NCI-H526 treated with DMSO at 0.1 percent for 48 hours (cell line): ENCODE measurements around the gene ATXN7L3B.

Source experiments
- DNase-seq: peaks from one replicate; lab custom pipeline; 2025; lab: John Stamatoyannopoulos, UW

Gene ATXN7L3B

DNA sequence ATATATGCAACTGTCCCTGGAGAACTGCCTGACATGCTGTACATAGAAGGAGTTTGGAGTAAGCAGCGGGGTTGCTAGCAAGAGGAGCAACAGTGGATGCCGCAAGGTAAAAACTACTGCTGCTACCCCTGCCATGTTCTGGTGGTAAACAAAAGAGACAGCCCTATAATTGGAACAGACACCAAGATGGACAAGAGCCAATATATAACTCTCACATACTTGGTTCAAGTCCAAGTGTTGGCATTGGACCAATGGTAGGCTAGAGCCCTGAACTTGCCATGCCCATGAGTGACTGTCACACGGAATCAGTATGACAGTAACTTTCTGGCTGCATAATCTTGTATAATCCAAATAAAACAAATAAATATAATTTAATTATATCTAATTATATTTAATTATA is 13.7 kb downstream of the ATXN7L3B start:
- no peak for DNase-seq

DNA sequence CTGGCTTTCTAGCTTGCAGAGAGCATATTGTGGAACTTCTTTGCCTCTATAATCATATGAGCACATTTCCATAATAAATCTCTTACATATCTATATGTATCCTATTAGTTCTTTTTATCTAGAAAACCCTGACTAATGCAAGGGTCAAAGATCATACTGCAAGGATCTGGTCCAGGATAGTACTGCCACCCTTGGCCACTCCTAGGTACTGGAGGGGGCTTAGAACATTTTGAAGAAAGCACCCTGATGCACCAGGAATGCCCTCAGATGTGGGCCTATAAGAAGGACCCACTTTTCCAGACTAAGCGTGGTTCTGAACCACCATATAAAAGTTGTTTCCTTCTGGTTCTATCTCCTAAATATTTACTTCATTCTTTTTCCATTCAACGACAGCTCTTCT is 14.6 kb downstream of the ATXN7L3B start:
- no peak for DNase-seq

DNA sequence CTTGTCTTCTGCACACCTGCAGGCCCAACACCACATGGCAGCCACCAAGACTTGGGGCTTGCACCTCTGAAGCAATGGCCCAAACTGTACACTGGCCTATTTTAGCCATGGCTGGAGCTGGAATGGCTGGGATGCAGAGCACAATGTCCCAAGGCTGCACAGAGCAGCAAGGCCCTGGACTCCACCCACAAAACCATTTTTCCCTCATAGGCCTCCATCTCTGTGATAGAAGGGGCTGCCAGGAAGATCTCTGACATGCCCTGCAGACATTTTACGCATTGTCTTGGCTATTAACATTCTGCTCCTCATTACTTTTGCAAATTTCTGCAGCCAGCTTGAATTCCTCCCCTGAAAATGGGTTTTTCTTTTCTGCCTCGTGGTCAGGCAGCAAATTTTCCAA is 22.1 kb downstream of the ATXN7L3B start:
- no peak for DNase-seq

DNA sequence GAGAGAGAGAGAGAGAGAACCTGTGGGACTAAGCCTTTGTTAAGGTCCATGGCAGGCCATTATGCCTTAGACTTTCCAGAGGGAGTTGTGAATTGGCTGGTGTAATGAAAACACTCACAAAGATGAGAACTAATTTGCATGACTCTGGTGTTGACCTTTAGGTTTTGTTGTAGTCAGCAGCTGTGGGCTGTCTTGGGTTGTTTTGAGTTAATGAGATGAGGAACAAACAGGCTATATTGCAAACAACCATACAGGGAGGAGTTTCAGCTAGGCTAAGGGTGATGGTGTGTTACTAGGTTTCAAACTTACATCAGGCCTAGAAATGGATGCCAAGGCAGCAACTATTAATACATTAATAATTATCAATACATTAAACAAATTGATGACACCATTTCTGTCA is 26.3 kb downstream of the ATXN7L3B start:
- DNase-seq: no peak

DNA sequence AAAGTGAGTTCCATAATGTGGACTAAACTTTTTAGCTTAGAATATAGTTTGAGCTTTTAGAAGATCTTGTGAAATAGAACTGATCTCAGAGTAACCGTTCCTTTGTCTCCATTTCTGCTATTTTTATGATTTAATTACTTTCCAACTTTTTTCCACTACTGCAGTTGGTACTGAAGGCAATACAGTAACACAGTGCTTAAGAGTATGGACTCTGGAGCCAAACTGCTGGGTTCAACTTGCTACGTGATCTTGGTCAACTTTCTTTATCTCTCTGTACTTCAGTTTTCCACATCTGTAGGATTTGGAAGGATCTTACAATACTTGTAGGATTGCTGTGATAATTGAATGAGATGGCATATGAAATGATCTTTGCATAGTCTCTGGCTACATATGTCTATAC is 40.9 kb downstream of the ATXN7L3B start:
- no peak for DNase-seq

DNA sequence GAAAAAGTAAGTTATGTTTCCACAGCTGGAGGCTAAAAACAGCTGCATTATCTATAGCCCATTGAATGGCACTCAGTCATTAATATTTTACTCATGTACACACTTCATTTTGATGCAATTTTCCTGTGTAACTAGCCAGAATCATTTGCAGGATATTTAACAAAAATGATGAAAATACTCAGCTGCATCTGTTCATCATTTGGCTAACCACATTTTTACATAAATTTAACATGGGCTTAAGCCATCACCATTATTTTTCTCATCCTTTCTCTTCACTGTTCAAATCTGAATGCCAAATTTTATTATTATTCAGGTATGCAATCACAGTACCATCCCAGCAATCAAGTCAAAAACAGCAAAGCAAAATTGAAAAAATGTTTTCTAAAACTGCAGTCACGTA is 41.8 kb downstream of the ATXN7L3B start:
- no peak for DNase-seq

DNA sequence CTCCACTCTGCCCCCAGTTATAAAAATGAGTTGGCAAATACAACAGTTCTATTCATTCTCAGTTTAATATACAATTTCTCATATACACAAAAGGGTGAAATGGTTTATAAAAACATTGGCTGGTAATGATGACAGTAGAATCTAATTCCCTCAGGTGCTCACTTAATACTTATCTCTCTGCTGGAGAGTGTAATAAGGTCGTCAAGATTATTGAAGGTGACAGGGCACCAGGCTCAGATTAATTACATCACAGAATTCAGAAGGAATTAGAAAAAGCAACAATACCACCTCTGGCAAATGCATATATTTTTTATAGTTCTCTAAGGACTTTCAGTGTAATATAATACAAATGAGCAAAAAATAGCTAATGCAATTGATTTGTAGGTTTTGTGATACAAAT is 42.3 kb downstream of the ATXN7L3B start:
- DNase-seq: no peak

DNA sequence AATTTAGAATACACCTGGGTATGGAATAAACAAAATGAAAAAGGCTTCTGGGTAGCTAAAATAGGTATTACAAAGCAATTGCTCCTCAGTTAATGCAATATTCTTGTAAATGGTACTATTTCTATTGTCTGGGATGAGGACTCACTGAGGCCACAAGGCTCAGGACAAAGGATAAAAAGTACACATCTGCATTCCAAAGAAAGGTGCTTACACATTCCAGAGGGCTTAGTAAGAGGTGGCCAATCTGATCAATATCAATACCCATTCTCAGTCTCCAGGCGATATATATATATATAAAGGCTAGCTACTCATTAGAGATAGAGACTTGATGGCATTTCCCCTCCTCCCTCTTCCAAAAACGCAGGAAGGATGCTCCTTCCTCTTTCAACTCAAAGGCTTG is 43.8 kb downstream of the ATXN7L3B start:
- no peak for DNase-seq

DNA sequence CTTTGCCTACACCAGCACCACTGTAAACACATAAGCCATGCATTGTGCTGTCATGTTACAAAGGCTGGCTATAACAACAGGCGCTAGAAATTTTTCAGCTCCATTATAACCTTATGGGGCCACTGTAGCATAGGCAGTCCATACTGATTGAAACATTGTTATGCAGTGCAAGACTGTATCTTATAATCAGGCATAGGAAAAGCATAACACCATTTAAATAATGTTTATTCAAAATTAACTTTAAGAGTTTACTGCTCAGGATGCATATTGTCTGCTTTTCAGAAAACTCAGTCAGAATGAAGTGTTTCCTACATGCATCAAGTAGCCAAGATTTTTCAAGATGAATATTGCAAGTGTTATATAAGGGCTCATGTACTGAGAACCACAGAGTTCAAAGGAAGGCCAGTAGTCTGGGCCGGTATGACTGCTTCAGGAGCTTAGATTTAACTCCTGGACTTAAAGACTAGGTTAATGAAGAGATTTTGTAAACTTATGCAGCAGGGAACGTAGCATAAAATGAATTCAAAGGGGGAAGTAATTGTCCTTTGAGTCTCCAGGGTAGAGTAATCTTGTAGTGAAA is 46.9 kb downstream of the ATXN7L3B start:
- no peak for DNase-seq

DNA sequence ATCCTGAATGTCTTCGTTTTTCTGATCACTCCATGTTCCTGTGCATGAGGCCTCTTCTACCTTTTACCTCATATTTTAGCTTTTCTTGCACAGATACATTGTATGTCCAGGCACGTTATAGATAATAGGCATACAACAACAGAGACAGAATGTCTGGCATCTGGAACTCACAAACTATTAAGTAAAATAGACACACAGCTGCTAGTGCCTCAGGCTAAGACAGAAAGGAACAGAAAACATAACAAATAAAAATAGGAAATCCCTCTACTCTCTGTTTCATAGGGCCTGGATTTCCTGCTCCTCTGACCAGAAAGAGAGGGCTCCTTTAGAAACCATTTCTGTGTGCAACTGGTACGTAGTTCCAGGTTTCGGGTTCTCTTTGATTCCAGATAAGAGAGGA is 48.6 kb downstream of the ATXN7L3B start:
- DNase-seq: no peak
